Activated CD8-positive, alpha-beta memory T cell treated with anti-CD3 and anti-CD28 coated beads, Interleukin-2, amount 50 U/mL, for 1 hour (primary cell): ENCODE data around the gene NBEAL2.
A peak's percentile ranks its signal among the peaks of the same experiment; 100 is the strongest.

Experiments
- DNase-seq: peaks from one replicate; pipeline ENCODE4 v3.0.0-alpha.2; 2020; ENCODE audit errors: extremely low read depth

The NBEAL2 gene

DNA sequence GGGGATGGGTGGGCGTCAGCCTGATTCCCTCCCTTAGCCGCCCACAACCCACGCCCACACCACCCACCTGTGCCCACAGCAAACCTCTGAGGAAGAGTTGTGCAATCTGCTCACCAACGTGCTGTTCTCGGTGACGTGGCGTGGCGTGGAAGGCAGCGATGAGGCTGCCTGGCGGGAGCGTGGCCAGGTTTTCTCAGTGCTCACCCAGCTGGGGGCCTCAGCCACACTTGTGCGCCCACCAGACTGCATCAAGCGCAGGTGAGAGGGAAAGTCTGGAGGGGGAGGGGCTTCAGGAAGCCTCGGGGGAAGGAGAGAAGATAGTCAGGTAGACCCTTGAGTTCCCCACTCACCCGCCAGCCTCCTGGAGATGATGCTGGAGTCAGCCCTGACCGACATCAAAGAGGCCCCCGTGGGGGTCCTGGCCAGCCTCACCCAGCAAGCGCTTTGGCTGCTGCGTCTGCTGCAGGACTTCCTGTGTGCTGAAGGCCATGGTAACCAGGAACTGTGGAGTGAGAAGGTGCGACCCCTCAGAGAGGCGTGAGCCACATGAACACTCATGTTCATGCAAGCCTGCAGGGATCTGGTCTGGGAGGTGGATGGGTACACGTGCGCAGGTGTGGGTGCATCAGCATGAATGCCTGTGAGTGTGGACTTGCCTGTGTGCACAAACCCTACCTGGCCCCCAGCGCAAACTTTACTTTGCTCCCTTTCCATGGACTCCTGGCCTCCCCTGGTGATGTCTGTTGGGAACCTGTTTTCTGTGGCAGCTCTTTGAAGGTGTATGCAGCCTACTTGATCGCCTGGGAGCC, 21.7 kb downstream of the NBEAL2 start:
- no peak for DNase-seq

DNA sequence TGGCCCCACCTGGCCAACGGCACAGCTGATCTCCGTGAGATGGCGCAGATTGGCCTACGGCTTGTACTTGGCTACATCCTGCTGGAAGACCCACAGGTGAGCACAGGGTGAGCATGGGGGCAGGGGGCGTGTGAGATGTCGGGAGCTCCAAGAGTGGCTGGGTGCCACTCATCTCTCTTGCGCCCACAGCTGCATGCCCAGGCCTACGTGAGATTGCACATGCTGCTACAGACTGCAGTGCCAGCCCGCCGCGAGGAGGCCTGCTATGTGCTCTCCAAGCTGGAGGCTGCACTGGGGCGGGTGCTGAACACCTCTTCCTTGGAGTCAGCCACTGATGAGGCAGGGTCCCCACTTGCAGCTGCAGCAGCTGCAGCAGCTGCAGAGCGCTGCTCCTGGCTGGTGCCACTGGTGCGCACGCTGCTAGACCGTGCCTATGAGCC, 22.3 kb downstream of the NBEAL2 start:
- DNase-seq: no peak

DNA sequence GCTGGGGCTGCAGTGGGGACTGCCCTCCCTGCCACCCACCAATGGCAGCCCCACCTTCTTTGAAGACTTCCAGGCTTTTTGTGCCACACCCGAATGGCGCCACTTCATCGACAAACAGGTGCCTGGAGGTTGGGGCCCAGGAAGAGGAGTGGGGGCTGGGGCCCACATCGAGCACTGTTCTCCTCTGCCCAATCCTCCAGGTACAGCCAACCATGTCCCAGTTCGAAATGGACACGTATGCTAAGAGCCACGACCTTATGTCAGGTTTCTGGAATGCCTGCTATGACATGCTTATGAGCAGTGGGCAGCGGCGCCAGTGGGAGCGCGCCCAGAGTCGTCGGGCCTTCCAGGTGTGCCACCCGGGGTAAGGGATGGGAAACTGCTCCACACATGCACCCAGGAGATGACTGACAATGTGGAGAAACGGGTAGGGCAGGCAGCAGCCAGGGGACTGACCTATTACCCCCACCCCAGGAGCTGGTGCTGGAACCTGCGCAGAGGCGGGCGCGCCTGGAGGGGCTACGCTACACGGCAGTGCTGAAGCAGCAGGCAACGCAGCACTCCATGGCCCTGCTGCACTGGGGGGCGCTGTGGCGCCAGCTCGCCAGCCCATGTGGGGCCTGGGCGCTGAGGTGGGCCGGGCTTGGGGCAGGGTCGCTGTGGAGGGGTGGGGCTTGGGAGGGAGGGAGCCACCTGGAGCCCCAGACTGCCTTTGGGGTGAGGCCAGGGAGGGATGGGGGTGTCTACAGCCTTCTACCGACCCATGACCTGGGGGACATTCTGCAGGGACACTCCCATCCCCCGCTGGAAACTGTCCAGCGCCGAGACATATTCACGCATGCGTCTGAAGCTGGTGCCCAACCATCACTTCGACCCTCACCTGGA, 22.9 kb downstream of the NBEAL2 start:
- DNase-seq: no peak

DNA sequence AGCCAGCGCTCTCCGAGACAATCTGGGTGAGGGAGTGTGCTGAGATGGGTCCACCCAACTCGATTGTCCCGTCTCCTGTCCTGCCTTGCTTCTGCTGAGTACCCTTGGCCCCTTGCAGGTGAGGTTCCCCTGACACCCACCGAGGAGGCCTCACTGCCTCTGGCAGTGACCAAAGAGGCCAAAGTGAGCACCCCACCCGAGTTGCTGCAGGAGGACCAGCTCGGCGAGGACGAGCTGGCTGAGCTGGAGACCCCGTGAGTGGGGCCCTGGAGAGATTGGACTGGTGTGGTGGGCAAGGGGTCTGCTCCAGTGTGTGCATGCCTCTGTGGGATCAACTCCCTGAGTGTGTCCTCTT, 23.6 kb downstream of the NBEAL2 start:
- no peak for DNase-seq

DNA sequence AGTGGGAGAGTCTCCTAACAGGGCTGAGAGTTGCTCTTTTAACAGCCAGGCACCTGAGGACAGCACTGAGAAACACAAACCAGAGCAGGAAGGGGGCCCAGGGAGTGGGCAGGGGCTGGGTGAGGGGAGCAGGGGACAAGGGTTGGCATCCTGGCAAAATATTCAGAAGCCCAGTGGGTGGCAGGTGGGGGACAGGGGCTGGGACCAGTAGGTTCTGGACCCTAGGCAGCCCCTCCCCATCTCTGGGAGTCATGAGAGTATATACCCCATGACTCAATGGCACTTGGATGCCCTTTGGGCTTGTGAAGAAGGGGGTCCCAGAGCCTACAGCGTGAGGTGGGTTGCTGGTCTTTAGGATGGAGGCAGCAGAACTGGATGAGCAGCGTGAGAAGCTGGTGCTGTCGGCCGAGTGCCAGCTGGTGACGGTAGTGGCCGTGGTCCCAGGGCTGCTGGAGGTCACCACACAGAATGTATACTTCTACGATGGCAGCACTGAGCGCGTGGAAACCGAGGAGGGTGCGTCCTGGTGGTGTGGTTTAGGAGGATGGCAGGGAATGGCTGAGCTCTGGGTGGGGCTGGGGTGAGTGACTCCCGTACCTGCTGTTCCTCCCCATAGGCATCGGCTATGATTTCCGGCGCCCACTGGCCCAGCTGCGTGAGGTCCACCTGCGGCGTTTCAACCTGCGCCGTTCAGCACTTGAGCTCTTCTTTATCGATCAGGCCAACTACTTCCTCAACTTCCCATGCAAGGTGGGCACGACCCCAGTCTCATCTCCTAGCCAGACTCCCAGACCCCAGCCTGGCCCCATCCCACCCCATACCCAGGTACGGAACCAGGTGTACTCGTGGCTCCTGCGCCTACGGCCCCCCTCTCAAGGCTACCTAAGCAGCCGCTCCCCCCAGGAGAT, 24.2 kb downstream of the NBEAL2 start:
- DNase-seq: no peak

DNA sequence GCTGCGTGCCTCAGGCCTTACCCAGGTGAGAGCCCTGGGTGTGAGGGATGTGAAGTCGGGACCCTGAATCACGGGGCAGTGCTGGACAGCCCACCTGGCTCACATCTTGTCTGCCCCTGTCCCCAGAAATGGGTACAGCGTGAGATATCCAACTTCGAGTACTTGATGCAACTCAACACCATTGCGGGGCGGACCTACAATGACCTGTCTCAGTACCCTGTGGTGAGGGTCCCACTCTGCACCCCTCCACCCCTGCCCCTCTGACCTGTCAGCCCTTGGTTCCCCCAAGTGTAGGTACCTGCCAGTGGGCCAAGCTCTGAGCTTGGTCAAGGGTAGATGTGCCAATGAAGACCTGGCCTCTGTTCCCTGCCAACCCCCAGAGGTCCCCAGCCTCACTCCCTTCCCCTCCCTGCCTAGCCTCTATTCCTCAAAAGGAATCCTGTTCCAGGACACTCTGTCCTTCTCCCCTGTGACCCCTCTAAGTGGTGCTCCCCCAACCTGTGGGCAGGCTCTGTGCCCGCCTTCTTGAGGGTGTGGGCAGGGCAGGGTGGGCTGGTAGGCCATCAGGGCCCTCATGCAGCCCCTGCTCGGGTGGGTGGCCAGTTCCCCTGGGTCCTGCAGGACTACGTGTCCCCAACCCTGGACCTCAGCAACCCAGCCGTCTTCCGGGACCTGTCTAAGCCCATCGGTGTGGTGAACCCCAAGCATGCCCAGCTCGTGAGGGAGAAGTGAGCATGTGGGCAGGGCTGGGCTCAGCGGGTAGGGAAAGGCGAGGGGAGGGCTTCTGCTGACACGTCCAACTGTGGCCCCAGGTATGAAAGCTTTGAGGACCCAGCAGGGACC, 25.1 kb downstream of the NBEAL2 start:
- no peak for DNase-seq

DNA sequence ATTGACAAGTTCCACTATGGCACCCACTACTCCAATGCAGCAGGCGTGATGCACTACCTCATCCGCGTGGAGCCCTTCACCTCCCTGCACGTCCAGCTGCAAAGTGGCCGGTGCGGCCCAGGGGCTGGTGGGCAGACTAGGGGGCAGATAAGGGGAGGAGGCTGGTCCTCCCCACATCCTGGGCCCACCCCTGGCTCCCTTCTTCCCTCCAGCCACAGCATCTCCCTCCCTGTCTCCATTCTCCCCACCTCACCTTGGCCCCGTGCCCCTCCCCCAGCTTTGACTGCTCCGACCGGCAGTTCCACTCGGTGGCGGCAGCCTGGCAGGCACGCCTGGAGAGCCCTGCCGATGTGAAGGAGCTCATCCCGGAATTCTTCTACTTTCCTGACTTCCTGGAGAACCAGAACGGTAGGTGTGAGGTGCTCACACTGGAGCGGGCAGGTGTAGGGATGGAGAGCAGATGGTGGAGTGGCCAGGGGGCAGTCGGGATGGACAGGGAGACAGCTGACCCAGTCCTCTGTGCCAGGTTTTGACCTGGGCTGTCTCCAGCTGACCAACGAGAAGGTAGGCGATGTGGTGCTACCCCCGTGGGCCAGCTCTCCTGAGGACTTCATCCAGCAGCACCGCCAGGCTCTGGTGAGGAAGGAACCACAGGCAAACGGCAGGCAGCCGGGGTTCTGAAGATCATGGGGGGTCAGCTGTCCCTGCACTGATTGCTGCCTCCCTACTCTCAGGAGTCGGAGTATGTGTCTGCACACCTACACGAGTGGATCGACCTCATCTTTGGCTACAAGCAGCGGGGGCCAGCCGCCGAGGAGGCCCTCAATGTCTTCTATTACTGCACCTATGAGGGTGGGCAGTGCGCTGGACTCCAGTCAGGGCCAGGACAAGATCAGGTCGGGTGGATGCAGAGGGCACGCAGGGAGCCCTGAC, 26.0 kb downstream of the NBEAL2 start:
- DNase-seq: no peak

DNA sequence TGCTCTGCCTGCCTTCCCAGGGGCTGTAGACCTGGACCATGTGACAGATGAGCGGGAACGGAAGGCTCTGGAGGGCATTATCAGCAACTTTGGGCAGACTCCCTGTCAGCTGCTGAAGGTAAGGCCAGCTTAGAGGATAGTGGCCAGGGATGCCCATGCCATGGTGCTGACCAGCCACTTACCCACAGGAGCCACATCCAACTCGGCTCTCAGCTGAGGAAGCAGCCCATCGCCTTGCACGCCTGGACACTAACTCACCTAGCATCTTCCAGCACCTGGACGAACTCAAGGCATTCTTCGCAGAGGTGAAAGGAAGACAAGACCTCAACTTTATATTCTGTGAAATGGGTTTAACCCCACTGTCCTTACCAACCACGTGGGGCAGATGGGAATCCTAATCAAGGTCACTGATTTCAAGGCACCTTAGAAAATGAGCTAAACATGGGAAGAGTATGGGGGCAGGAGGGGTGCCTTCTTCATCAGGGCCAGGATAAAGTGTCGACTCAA, 26.7 kb downstream of the NBEAL2 start:
- no peak for DNase-seq

DNA sequence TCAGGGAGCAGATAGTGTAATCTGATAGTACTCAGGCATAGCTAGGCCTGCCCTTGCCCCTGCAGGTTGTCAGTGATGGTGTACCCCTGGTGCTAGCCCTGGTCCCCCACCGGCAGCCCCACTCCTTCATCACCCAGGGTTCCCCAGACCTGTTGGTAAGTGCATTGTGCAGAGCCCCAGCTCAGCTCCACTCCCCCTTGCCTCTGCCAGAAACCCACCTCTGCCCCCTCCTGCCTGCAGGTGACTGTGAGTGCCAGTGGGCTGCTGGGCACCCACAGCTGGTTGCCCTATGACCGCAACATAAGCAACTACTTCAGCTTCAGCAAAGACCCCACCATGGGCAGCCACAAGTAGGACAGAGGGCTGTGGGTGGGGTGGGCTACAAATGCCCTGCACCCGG, 27.5 kb downstream of the NBEAL2 start:
- DNase-seq: no peak

DNA sequence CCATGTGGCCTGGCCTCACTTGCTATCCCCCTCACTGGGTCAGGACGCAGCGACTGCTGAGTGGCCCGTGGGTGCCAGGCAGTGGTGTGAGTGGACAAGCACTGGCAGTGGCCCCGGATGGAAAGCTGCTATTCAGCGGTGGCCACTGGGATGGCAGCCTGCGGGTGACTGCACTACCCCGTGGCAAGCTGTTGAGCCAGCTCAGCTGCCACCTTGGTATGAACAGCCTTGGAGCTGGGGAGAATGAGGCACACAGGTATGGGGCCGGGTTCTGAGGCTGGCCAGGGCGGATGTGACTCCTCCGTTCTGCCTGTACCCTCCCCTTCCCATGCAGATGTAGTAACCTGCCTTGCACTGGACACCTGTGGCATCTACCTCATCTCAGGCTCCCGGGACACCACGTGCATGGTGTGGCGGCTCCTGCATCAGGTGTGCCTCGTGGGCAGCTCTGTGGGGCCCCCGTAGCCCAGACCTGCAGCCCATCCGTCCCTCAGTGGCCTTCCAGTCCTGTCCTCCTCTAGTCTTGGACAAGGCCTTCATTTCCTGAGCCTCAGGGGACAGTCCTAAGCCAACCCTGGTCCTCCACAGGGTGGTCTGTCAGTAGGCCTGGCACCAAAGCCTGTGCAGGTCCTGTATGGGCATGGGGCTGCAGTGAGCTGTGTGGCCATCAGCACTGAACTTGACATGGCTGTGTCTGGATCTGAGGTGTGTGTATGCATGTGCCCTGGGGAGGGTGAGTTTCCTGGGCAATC, 28.2 kb downstream of the NBEAL2 start:
- no peak for DNase-seq

DNA sequence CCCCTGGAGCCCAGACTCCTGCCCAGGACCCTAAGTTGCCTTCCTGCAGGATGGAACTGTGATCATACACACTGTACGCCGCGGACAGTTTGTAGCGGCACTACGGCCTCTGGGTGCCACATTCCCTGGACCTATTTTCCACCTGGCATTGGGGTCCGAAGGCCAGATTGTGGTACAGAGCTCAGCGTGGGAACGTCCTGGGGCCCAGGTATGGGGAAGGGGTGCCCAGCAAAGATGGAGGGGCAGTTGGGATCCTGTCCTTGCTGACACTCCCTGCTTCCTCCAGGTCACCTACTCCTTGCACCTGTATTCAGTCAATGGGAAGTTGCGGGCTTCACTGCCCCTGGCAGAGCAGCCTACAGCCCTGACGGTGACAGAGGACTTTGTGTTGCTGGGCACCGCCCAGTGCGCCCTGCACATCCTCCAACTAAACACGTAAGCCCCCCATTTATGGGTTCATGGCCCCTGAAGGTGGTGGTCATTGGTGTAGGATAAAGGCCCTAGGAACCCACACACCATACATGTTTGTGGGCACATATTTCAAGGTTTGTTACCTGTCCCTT, 28.8 kb downstream of the NBEAL2 start:
- DNase-seq: no peak

DNA sequence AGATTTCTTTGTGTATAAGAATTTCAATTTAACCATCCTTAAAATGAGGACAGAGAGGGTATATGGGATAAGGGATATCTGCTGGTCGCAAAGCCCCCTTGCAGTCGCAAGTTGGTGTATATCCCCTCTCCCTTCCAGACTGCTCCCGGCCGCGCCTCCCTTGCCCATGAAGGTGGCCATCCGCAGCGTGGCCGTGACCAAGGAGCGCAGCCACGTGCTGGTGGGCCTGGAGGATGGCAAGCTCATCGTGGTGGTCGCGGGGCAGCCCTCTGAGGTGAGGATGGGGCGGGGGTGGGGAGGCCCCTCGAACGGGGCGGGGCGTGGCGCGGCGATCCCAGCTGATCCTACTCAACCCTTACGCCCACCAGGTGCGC, 29.4 kb downstream of the NBEAL2 start:
- DNase-seq: no peak

DNA sequence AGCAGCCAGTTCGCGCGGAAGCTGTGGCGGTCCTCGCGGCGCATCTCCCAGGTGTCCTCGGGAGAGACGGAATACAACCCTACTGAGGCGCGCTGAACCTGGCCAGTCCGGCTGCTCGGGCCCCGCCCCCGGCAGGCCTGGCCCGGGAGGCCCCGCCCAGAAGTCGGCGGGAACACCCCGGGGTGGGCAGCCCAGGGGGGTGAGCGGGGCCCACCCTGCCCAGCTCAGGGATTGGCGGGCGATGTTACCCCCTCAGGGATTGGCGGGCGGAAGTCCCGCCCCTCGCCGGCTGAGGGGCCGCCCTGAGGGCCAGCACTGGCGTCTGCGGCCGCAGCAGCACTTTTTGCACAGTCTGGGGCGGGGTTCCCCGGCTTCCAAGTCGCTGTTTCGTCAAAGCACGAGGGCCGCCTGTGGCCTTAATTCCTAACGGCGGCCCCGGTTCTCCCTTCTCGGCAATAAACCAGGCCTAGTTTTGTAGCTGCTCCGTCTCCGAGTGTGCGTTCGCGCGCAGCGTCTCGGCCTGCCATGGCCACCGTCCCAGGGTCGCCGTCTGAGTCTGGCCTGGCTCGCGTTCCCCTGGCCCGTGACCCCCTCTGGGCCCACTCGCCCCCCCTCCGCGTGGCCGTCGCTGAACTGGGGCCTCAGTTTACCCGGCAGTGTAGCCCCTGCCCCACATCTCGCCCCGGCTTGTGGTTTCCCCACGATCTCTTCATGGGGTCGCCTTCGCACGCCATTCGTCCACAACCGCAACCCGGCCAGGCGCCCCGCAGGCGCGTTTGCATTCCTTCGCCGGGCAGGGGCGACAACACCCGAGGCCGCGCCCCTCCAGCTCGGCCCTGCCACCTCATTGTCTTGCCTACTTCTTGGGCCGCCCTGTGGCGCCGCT, 30.0 kb downstream of the NBEAL2 start:
- DNase-seq: peak; percentile 54

DNA sequence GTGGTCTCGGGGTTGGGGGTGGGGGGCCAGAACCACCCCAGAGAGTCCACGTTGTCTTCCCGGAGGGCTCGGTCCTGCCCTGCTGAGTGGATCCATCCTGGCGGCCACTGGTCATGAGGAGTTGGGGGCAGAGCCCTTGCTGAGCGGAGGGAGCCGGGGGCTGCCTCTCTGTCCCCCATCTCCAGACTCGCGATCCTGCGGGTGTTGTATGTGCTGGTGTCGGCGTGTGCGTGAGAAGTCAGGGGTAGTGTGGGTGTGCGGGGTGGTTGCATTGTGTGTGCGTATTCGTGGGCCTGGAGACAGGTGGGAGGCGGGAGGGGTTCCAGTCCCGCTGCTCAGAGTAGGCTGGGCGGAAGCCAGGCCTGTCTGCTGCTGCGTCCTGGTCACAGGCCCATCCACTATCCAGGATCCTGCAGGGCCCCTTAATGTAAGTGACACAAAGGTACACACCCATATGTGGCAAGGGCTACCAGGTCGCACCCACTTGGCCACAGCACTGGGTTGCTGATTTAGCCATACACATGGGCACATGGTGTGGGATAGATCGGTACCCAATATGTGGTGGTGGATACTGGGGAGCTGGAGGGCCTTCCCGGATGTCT, 30.7 kb downstream of the NBEAL2 start:
- no peak for DNase-seq

DNA sequence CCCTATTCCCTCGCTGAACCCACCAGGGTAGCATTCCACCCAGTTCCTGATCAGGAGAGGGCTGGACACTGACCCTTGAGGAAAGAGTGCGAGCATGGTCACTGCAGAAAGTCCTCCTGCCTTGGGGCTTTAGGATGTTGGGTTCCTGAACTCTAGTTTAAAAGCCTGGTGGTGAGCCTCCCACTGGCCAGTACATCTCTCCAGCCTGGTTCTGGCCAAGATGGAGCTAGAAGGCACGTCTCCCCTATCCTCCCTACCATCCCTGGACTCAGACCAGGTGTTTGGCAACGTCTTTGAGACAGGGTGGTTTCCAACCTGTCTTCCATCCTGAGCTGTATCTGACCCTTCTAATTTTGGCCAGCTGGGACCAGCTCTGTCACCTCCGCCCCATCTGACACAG, 31.4 kb downstream of the NBEAL2 start:
- DNase-seq: no peak

DNA sequence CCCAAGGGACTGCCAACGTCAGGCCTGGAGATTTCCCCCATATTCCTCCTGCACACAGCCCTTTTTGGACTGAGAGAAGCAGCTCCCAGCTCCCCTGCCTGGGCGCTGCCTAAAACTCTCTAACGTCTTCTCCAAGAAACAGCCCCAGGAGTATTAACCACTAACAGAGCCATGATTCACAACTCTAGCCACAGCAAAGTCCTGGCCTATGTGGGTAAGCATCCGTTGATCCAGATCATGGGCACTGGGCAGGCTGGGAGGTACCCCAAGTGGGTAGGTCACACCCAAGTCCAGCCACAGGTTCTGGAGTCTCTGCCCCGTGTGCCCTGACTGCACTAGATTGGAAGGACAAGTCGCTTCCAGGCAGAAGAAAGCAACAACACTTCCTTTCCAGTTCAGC, 31.9 kb downstream of the NBEAL2 start:
- DNase-seq: no peak
